A549 (cell line): ENCODE data around the gene CPT1B.

ENCODE experiments used
- MAFK ChIP-seq: fragments of 450-650 bp; IDR thresholded peaks from 2 replicates; pipeline ENCODE4 v1.6.1; 2014; ENCODE audit not compliant: partially characterized antibody
- TF ChIP-seq, protein P1 (sequence below): fragments of >200 bp; sonication (Bioruptor Twin); formaldehyde crosslinking; IDR thresholded peaks from 3 replicates; pipeline ENCODE4 v1.5.1; 2016
- TF ChIP-seq, protein P2 (sequence below): IDR thresholded peaks from 2 replicates; pipeline ENCODE4 v1.6.1; 2012

DNA sequence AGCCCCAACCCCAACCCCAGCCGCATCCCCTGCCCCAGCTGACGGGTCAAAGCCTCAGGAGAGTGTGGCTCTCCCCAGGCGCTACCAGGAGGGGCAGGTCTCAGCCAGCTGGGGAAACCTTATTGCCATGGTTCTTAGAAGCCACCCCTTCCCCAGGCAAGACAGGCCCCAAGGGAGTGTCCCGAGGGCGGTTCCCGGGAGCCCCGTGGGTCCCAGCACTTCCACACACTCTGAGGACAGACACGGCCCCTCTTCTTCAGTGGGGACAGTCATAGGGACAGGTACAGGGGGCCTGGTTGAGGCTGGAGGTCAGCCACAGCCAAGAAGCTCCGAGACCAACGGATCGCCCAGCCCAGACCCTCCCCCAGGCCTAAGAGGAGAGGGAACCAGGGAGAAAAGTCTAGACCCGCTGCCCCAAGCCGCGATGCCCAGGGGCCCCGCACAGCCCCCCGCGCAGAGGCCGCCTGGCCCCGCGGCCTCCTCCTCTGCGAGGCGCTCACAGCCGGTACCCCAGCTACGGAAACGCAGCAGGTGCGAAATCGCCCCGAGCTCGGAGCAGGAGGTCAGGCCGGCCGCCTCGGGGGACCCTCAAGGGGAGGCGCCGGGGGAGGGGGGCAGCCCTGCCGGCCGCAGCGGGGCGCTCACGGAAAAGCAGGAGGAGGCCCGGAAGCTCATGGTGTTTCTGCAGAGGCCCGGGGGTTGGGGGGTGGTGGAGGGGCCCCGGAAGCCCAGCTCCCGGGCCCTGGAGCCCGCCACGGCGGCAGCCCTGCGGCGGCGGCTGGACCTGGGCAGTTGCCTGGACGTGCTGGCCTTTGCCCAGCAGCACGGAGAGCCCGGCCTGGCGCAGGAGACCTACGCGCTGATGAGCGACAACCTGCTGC is 29.9 kb downstream of the CPT1B start:
- TF ChIP-seq, protein P1, sequence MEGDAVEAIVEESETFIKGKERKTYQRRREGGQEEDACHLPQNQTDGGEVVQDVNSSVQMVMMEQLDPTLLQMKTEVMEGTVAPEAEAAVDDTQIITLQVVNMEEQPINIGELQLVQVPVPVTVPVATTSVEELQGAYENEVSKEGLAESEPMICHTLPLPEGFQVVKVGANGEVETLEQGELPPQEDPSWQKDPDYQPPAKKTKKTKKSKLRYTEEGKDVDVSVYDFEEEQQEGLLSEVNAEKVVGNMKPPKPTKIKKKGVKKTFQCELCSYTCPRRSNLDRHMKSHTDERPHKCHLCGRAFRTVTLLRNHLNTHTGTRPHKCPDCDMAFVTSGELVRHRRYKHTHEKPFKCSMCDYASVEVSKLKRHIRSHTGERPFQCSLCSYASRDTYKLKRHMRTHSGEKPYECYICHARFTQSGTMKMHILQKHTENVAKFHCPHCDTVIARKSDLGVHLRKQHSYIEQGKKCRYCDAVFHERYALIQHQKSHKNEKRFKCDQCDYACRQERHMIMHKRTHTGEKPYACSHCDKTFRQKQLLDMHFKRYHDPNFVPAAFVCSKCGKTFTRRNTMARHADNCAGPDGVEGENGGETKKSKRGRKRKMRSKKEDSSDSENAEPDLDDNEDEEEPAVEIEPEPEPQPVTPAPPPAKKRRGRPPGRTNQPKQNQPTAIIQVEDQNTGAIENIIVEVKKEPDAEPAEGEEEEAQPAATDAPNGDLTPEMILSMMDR, result no peak
- TF ChIP-seq, protein P2, sequence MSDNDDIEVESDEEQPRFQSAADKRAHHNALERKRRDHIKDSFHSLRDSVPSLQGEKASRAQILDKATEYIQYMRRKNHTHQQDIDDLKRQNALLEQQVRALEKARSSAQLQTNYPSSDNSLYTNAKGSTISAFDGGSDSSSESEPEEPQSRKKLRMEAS, result no peak
- TF ChIP-seq MAFK, result no peak
